Daoy (cell line): Measurements from ENCODE around the gene ARHGAP15. TPM values are rescaled to one million over a fixed set of nuclear protein-coding genes. Genes with fewer than 3 reads are reported as not detected.
"Not testable (repeated sequence)": the region's sequence is repeated elsewhere in the genome, so short reads cannot be mapped to it uniquely, and the experiment has no call there.

Source experiments
- DNase-seq: peaks from one replicate; pipeline ENCODE4 v3.0.0-alpha.2; 2015; ENCODE audit warnings: low read depth
- total RNA-seq: library from RNA; depleted of rRNA; stranded (reverse); fragments of >200 nt; shearing (Covaris generic); gene quantifications from 2 replicates; pipeline ENCODE4 v1.2.3, GENCODE V29; 2014; rRNA removed

ARHGAP15 gene
- total RNA-seq = 0.51 and 1.4 TPM in 2 replicates

GRCh38 chr2:143128681-143129580 is at the start of gene ARHGAP15:
Gene ARHGAP15, plus strand, starts transcription at chr2:143129419.
- no peak for DNase-seq

DNA sequence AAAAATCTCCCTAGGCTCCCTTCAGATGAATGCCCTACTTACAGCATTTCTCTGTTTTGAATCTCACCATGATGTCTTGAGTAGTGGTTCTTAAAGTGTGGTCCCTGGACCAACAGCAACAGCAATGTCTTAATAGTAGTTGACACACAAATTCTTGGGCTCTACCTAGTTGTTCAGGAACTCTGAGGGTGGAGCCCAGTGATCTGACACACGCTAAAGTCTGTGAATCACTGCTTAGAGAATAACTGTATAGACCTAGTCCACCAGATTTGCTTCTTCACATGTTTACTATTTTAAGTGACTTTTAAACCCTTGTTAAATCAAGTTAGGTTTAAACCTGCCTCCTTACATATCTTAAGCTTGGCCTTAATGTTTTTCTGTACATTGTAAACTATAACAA is 47.6 kb upstream of the ARHGAP15 start:
- no peak for DNase-seq

DNA sequence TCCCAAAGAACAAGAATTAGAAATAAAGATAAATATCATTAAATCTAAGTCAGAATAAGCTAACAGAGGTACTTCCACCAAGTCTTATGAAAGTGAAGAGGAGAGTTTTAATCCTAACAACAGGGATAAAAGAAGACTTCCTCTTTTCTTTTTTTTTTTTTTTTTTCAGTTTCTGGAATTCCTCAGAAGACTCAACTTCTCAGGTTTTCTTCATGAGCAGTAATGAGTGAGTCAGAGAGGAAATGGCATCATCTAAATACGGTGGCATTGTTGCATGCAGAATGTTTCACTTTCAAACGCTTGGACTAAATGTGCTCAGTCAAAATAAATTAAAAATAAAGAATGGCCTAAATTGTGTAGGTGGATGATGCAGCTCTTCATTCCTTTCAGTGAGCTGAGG is 45.6 kb upstream of the ARHGAP15 start:
- DNase-seq = peak; percentile 35

DNA sequence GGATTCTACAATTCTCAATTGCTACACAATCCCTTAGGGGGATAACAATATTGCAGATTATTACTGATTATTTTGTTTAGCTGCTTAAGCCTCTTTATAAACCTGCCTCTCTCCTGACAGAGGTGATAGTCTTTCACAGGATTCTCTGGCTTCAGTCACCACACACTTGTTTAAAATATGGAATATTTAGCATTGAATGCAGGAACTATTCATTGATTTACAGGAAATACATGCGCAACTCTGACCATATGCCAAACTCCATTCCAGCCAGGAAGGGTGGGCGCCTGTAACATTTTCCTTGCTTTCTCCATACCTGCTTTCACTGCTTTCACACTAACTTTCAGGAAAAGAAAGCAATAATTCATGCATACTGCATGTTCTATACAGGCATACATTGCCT is 44.8 kb upstream of the ARHGAP15 start:
- DNase-seq = no peak

- DNase-seq = no peak
Measured at GRCh38 chr2:143085125-143085784, 44.0 kb upstream of the ARHGAP15 start.

- no peak for DNase-seq
Measured at GRCh38 chr2:143087033-143087432, 42.2 kb upstream of the ARHGAP15 start.

GRCh38 chr2:143088388-143088787 is 40.8 kb upstream of the ARHGAP15 start:
- no peak for DNase-seq

GRCh38 chr2:143089520-143089919 is 39.7 kb upstream of the ARHGAP15 start:
- DNase-seq = not testable (repeated sequence)

GRCh38 chr2:143110758-143111428 is 18.3 kb upstream of the ARHGAP15 start:
- peak; percentile 55 for DNase-seq

- DNase-seq = no peak
Measured at GRCh38 chr2:143117225-143117624, 12.0 kb upstream of the ARHGAP15 start.

DNA sequence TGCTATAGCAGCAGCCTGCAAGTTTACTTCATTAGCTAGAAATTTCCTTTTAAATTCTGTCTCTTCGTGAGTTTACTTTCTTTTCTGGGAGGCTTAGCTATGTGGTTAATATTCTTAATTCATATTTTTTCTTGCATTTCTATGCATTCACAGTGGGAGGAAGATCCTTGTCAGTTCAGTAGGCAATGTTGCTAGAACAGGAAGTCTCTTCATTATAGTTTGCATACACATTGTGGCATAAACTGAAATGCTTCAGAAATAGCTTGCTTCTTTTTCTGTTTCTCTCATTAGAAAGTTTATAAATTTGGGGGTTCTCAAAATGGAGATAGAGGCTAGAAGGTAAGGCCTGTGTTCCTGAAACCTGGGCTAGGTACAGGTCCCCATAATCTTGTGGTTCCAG is 8.1 kb upstream of the ARHGAP15 start:
- DNase-seq = no peak

GRCh38 chr2:143121957-143122356 is 7.3 kb upstream of the ARHGAP15 start:
- no peak for DNase-seq

DNA sequence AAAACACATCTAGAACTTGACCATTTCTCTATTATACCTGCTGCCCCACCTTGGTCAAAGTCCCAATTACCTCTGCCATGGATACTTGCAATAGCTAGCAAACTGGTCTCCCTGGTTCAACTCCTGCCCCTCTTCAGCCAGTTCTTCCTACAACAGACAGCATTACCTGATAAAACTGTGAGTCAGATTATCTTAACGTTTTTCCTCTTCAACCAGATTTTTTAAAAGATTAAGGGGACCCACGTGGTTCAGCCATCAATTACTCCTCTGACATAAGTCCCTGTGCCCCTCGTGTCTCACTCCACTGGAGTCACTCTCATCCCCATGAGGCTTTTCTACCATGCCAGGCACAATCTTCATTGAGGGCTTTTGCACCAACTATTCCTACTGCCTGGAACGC is 5.3 kb upstream of the ARHGAP15 start:
- DNase-seq = no peak

GRCh38 chr2:143124445-143124844 is 4.8 kb upstream of the ARHGAP15 start:
- DNase-seq = no peak

- DNase-seq = no peak
Measured at GRCh38 chr2:143125717-143126116, 3.5 kb upstream of the ARHGAP15 start.

DNA sequence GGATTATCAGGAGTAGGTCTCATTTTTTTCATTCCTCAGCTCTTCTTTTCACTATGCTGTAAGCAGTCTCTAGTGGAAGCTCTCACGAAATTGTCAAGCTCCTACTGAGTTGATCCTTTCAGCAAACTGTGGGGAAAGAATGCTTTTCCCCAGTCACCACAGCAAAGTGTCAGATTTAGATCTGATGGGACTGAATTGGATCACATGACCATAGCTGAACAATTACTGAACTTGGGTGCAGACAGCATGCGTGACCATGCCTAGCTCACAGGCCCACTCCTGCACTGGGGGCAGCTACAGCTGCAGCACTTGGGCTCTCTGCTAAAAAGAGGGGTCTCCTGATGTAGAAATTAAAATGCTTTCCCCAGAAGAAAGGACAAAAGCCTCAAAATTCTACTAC is 3.1 kb downstream of the ARHGAP15 start:
- DNase-seq = no peak

- no peak for DNase-seq
Measured at GRCh38 chr2:143133783-143134182, 4.6 kb downstream of the ARHGAP15 start.

- no peak for DNase-seq
Measured at GRCh38 chr2:143138292-143138691, 9.1 kb downstream of the ARHGAP15 start.

DNA sequence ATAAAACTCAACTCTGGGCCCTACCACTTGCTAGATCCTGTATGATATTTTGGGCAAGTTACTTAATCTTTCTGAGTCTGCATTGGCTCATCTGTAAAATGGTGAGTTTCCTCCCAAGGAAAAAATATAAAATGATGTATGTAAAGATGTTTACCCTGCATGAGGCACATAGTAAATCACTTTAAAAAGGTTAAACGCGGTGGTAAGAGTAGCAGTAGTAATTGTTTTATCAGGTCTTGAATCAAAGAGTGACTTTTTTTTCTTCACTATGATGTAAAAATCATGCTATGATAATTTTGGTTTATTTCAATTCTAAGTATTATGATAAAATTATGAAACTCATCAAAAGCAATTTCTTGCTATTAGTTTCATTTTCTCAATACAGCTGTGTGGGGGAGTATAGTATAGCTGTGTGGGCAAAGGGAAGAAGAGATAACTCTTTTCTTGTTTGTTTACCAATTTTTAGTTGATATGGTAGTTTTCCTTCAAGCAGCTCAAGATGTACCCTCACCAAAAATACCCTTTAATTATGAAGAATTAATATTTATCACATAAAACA is 10.7 kb downstream of the ARHGAP15 start:
- no peak for DNase-seq

GRCh38 chr2:143140864-143141661 is 11.8 kb downstream of the ARHGAP15 start:
- no peak for DNase-seq

DNA sequence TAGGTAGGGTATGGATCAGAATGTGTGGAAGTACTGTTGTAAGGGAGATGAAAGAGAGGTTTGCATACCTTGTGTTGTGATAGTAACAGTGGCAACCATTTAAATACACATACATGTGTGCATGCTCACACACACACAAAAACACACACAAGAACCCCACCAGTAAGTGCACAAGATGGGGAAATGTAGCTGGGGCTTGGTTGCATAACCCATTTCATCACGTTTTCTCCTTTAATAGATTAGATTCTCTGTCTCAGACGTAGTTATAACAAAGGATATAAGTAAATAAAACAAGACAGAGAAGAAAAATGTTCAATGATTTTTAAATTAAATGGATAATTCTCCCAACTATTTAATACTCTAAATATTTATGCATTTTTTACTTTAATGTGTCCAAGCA is 13.4 kb downstream of the ARHGAP15 start:
- no peak for DNase-seq
